HCT116 (cell line): Measurements from ENCODE around the gene PPP2R5B. TPM values are rescaled to one million over a fixed set of nuclear protein-coding genes. Genes with fewer than 3 reads are reported as not detected.

Experiments
- ATAC-seq: fragments of 200-7000 bp; cut with Tn5 transposase; 2 replicates; pipeline ENCODE4 v1.9.1; 2020; ENCODE audit warnings: mild to moderate bottlenecking, moderate library complexity
- BruUV-seq: library from RNA; stranded (reverse); fragments of 400-500 nt; replicated peaks from 2 replicates; lab custom pipeline; 2021; lab: Mats Ljungman, UMichigan
- CTCF ChIA-PET: fragments of 300-600 bp; sonication (Branson Sonifier 250); formaldehyde crosslinking; loops from one replicate; lab custom pipeline; 2021; ENCODE audit warnings: antibody characterized with exemption; lab: Charles Lee
- POLR2A ChIA-PET: fragments of 300-600, 350-600 bp; sonication (Branson Sonifier 250); formaldehyde crosslinking; loops from one replicate; lab custom pipeline; 2021; ENCODE audit warnings: antibody characterized with exemption; lab: Charles Lee
- RAD21 ChIA-PET, 2 experiments: fragments of 300-600 bp; sonication (Branson Sonifier 250); formaldehyde crosslinking; loops; one replicate each; lab custom pipeline; 2023; ENCODE audit warnings: low total read pairs in 2 of 2; ENCODE audit not compliant: uncharacterized antibody in 2 of 2, unreplicated experiment in 2 of 2, low non-redundant PET in 1 of 2; lab: Charles Lee
- DNase-seq: peaks from one replicate; pipeline ENCODE4 v3.0.0-alpha.2; 2010; ENCODE audit warnings: low read depth, low spot score
- H2AFZ ChIP-seq: fragments of 200-600 bp; shearing (Covaris generic), sonication (generic); 2 replicates; pipeline ENCODE4 v1.6.1; 2017; ENCODE audit warnings: low read depth, mixed run types, mixed read lengths, antibody characterized with exemption, low read length; ENCODE audit not compliant: poor library complexity, severe bottlenecking
- H3K27ac ChIP-seq: 2 replicates; pipeline ENCODE4 v1.5.1; 2012; ENCODE audit warnings: low read depth, low read length
- H3K27me3 ChIP-seq: fragments of 200-600 bp; sonication (generic); 2 replicates; pipeline ENCODE4 v1.6.1; 2016; ENCODE audit warnings: mixed run types, low read length, mixed read lengths; ENCODE audit not compliant: insufficient read depth
- H3K36me3 ChIP-seq, 2 experiments: fragments of 200-500 bp in 1 of 2; fragments of 200-600 bp in 1 of 2; sonication (Bioruptor generic) in 1 of 2; sonication (generic) in 1 of 2; 2 replicates each; pipeline versions ENCODE4 v1.5.1 to v1.6.1; 2014 to 2016; ENCODE audit warnings: low read length in 2 of 2, inconsistent platforms in 1 of 2, mixed read lengths in 1 of 2, mixed run types in 1 of 2; ENCODE audit not compliant: insufficient read depth in 2 of 2, control insufficient read depth in 1 of 2
- H3K4me1 ChIP-seq, 2 experiments: fragments of 200-600 bp in 1 of 2; sonication (generic) in 1 of 2; 2 replicates each; pipeline versions ENCODE4 v1.5.1 to v1.6.1; 2012 to 2017; ENCODE audit warnings: low read length in 2 of 2, inconsistent platforms in 1 of 2, mild to moderate bottlenecking in 1 of 2, mixed read lengths in 1 of 2, mixed run types in 1 of 2, moderate library complexity in 1 of 2; ENCODE audit not compliant: insufficient read depth in 2 of 2, control insufficient read depth in 1 of 2
- H3K4me2 ChIP-seq: fragments of 200-600 bp; sonication (generic); 2 replicates; pipeline ENCODE4 v1.6.1; 2017; ENCODE audit warnings: mixed run types, low read length, mixed read lengths
- H3K4me3 ChIP-seq, 2 experiments: fragments of 200-600 bp in 1 of 2; sonication (generic) in 1 of 2; replicated peaks in 1 of 2; 2 replicates each; pipeline ENCODE4 v1.5.1; 2011 to 2016; ENCODE audit warnings: low read length in 2 of 2, control low read depth in 1 of 2, low read depth in 1 of 2, mild to moderate bottlenecking in 1 of 2, mixed read lengths in 1 of 2, mixed run types in 1 of 2
- H3K79me2 ChIP-seq: fragments of 200-600 bp; sonication (generic); 2 replicates; pipeline ENCODE4 v1.6.1; 2017; ENCODE audit warnings: mild to moderate bottlenecking, mixed run types, low read length, moderate library complexity, mixed read lengths; ENCODE audit not compliant: insufficient read depth
- H3K9ac ChIP-seq: fragments of 200-600 bp; sonication (generic); 2 replicates; pipeline ENCODE4 v1.6.1; 2016; ENCODE audit warnings: low read length, mixed read lengths
- H3K9me2 ChIP-seq: fragments of 200-600 bp; sonication (generic), shearing (Covaris generic); 2 replicates; pipeline ENCODE4 v1.6.1; 2017; ENCODE audit warnings: mixed run types, mild to moderate bottlenecking, moderate library complexity; ENCODE audit not compliant: insufficient read depth
- H3K9me3 ChIP-seq, 2 experiments: fragments of 200-500 bp in 1 of 2; fragments of 200-600 bp in 1 of 2; sonication (Bioruptor generic) in 1 of 2; sonication (generic) in 1 of 2; 2 replicates each; pipeline ENCODE4 v1.6.1; 2014 to 2017; ENCODE audit warnings: low read length in 2 of 2, mixed read lengths in 2 of 2, inconsistent platforms in 1 of 2, low read depth in 1 of 2, mild to moderate bottlenecking in 1 of 2, mixed run types in 1 of 2, moderate library complexity in 1 of 2; ENCODE audit not compliant: control insufficient read depth in 1 of 2, insufficient read depth in 1 of 2
- H4K20me1 ChIP-seq: fragments of 200-600 bp; sonication (generic), shearing (Covaris generic); 2 replicates; pipeline ENCODE4 v1.6.1; 2017; ENCODE audit warnings: mixed run types, mild to moderate bottlenecking, moderate library complexity; ENCODE audit not compliant: insufficient read depth
- CEBPB ChIP-seq: IDR thresholded peaks from 2 replicates; pipeline ENCODE4 v1.6.1; 2012; ENCODE audit warnings: low read depth
- MAX ChIP-seq: IDR thresholded peaks from 2 replicates; pipeline ENCODE4 v1.6.1; 2012
- REST ChIP-seq: IDR thresholded peaks from 2 replicates; pipeline ENCODE4 v1.6.1; 2012; ENCODE audit warnings: low read depth
- SP1 ChIP-seq: IDR thresholded peaks from 2 replicates; pipeline ENCODE4 v1.6.1; 2012; ENCODE audit warnings: low read depth
- ZFX ChIP-seq: fragments of 450-650 bp; IDR thresholded peaks from 2 replicates; pipeline ENCODE4 v1.6.1; 2017
- intact Hi-C: fragments of 100-400 bp; cut with micrococcal nuclease; formaldehyde crosslinking; loops from 2 replicates; pipeline ENCODE4 v1.10.0; 2022
- total RNA-seq: library from RNA; stranded (reverse); gene quantifications from one replicate; pipeline ENCODE4 v1.2.1, GENCODE V29; 2021; ENCODE audit not compliant: unreplicated experiment

The PPP2R5B gene
- total RNA-seq, 1 experiment from 2014 or later = 10.9 TPM

- Histone ChIP-seq H3K27ac (no peak overlapping the region; the same call in 1 of the 2 replicates), H2AFZ (no peak overlapping the region), H3K4me2 (0 out of 2 replicates have a peak overlapping the region, but pooled peaks have one; percentile 13), H4K20me1 (no peaks in the 10 kb centered on the region), H3K79me2 (no peaks in the 10 kb centered on the region), H3K9me3 (no peaks in the 10 kb centered on the region), H3K9ac (no peak overlapping the region), H3K27me3 (no peaks in the 10 kb centered on the region), H3K4me1 (peaks cover 0 to 24% of the 10 kb centered on the region in 2 experiments; a peak in 3 of 4 replicates), H3K9me2 (no peaks in the 10 kb centered on the region), H3K36me3 (no peaks in the 10 kb centered on the region), H3K4me3 (no peak overlapping the region)
- ChIA-PET POLR2A (no interaction called here), RAD21 (interaction anchor here in 1 of 2 experiments (1.3 kb wide), 1 partner anchor 45 kb away, joined by 4 read pairs; no protein-coding TSS in a partner anchor), CTCF (interaction anchor here (0.8 to 10.8 kb wide), 3 partner anchors 38 to 106 kb away, joined by 3 to 112 read pairs (median 3); no protein-coding TSS in a partner anchor)
- ATAC-seq = no peak
- intact Hi-C loops = loop anchor here (1.0 kb wide), 1 partner anchor 46 kb away; no protein-coding TSS in a partner anchor
- no peak for DNase-seq
- TF ChIP-seq SP1 (no peak), ZFX (no peak), CEBPB (no peak), MAX (no peak), REST (no peak)
- no TSS peak for BruUV-seq
These were observed 31.1 kb upstream of the PPP2R5B start for GRCh38 chr11:64893194-64894069.
